ENCODE results near the gene CLDN17. TPM values are rescaled to one million over a fixed set of nuclear protein-coding genes. Genes with fewer than 3 reads are reported as not detected.

Gene CLDN17
- not detected for total RNA-seq

GRCh38 chr21:30166705-30167104 is at the start of gene CLDN17:
Gene CLDN17, minus strand, starts transcription at chr21:30166805. Its CDS starts 188 bp downstream, at chr21:30166617.

GRCh38 chr21:30216041-30216723 is 49.6 kb upstream of the CLDN17 start, which contains the start of gene CLDN8:
Gene CLDN8, minus strand, starts transcription at chr21:30216097. Its CDS starts 172 bp downstream, at chr21:30215925.

Other genes with a start within 250 kb of the CLDN17 start
- 1.5 TPM for gene GRIK1, start 226.8 kb downstream of the CLDN17 start, total RNA-seq
- gene CLDN8, start 49.3 kb upstream of the CLDN17 start, total RNA-seq, result 60.0 TPM
- gene KRTAP24-1, start 116.1 kb upstream of the CLDN17 start, total RNA-seq, result not detected
- gene KRTAP25-1, start 122.7 kb upstream of the CLDN17 start, total RNA-seq, result not detected
- gene KRTAP26-1, start 153.5 kb upstream of the CLDN17 start, total RNA-seq, result not detected
- not detected for gene KRTAP27-1, start 170.9 kb upstream of the CLDN17 start, total RNA-seq
- not detected for gene KRTAP23-1, start 181.8 kb upstream of the CLDN17 start, total RNA-seq
- not detected for gene KRTAP13-2, start 205.5 kb upstream of the CLDN17 start, total RNA-seq
- not detected for gene KRTAP13-1, start 229.2 kb upstream of the CLDN17 start, total RNA-seq